HG02798 (cell line): ENCODE measurements around the gene IL17RE.
A peak's percentile ranks its signal among the peaks of the same experiment; 100 is the strongest.
"Not testable (repeated sequence)": the region's sequence is repeated elsewhere in the genome, so short reads cannot be mapped to it uniquely, and the experiment has no call there.

Experiments used
- ATAC-seq: cut with Tn5 transposase; IDR thresholded peaks from one replicate; pipeline ENCODE4 v1.9.1; 2021; ENCODE audit warnings: mild to moderate bottlenecking; ENCODE audit not compliant: unreplicated experiment, poor library complexity

IL17RE gene

DNA sequence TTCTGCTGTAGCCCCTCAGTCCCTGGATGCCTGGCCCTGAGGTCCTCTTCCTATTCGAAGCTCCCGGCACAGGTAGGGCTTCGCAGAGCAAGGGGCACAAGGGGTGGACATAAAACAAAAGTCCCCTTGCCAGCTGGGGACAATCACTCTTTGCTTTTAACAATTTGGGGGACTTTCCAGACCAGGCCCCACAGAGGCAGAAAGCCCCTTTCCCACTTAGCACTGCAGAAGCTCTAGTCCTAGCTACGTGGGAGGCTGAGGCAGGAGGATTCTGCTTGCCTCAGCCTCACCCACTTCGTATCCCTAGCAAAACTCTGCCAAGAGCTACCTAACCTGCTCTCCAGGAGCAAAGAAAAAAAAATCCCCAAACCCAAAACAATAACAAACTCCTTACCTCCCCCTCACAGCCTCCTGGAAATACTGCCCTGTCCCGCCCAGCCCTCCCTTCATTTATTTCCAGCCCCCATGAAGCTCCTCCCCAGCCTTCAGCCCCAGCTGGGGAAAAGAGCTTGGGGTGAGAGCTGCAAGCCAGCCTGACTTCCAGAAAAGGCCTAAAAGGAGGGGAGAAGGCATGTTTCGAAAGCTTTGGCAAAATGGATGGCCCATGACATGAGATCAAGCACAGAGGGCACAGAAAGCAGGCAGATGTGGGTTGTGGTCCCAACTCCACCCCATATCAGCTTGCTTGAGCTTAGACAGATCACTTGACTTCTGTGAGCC, 22.7 kb upstream of the IL17RE start, which contains the start of gene CIDEC:
Gene CIDEC (minus strand): TSS at position 424 of the 720 bp plus-strand sequence. CDS start 1,767 bp downstream, outside the sequence.
- no peak for ATAC-seq

GRCh38 chr3:9881441-9881840, 21.2 kb upstream of the IL17RE start:
- ATAC-seq = no peak

DNA sequence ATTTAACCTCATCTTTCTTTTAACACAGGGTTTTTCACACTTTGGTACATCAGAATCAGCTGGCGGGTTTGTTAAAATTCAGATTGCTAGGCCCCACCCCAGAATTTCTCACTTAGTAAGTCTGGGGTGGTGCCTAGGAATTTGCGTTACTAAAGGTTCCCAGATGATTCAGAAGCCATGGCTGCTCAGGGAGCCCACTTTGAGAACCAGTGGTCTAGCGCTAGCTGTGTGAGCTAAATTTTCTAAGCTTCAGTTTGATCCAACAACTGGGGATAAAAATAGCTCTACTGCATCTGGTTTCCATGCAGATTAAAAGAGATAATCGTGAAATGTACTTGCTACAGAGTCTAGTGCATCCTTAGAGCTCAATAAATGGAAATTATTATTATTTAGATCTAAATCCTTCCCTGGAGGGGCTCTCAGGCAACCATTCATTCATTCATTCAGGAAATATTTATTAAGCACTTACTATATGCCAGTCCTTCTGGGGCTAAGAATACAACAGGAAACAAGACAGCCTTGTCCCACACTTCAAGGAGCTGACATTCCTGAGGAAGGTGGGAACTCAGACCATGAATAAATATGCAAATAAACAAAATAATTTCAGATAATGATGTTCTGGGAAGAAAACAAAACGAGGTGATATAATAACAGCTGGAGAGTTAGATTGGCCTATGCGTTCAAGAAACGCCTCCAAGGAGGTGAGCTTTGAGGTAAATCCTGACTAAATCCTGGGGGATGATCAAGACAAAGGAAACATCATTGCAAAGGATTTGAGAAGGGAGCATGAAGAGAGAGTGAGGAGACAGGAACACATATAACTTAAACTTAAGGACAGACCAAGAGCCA, 18.7 kb upstream of the IL17RE start:
- ATAC-seq = no peak

GRCh38 chr3:9884555-9885165, 18.0 kb upstream of the IL17RE start:
- ATAC-seq = no peak

- no peak for ATAC-seq
Observed at GRCh38 chr3:9886328-9886727, 16.3 kb upstream of the IL17RE start.

DNA sequence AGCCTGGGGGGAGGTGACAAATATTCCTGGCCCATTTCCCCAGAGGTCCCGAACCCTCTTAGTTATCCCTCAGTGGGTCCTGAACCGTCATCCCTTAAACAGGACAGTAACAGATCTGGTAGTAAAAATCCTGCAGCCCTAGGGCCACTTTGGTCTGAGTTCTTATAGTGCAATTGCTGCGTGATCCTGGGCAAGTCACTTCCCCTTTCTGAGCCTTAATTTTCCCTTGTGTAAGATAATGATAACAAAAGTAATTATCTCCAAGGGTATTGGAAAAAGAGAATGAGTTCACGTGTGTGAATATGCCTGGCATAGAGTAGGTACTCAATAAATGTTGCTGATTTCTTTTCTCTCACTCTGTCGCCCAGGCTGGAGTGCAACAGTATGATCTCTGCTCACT, 15.2 kb upstream of the IL17RE start:
- no peak for ATAC-seq

- ATAC-seq = no peak
Observed at GRCh38 chr3:9888540-9888939, 14.1 kb upstream of the IL17RE start.

- ATAC-seq = no peak
Observed at GRCh38 chr3:9889405-9889804, 13.2 kb upstream of the IL17RE start.

DNA sequence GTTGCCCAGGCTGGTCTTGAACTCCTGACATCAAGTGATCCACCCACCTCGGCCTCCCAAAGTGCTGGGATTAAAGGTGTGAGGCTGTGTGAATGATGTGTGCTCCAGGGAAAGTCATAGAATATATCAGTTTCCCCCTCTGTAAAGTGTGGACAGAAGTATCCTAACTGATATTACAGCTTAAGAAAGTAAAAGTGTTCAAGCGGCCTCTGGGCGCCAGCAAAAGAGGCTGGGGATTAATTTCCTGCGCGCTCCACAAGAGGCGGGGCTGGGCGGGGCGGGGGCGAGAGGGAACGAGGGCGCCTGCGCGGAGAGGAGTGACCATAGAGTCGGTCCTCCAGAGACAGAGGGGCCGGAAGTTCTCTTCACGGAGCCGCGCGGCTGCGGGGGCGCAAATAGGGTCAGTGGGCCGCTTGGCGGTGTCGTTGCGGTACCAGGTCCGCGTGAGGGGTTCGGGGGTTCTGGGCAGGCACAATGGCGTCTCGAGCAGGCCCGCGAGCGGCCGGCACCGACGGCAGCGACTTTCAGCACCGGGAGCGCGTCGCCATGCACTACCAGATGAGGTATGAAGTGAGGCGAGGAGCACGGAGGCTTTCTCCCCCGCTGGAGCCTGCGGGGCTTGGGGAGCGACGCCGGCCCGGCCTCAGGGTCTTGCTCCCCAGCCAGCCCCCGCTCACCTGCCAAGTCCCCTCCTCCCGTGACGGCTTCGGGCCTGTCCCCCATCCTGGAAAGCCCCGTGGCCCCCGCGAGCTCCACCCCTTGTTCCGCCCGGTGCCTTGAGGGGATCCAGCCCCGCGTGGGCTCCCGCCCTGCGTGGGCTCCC, 12.2 kb upstream of the IL17RE start, which contains the start of gene JAGN1:
Gene JAGN1 (plus strand): TSS at position 362 of the 823 bp plus-strand sequence. CDS start 113 bp downstream, at position 475.
- peak; percentile 85 for ATAC-seq

- no peak for ATAC-seq
Observed at GRCh38 chr3:9891072-9891622, 11.5 kb upstream of the IL17RE start.

DNA sequence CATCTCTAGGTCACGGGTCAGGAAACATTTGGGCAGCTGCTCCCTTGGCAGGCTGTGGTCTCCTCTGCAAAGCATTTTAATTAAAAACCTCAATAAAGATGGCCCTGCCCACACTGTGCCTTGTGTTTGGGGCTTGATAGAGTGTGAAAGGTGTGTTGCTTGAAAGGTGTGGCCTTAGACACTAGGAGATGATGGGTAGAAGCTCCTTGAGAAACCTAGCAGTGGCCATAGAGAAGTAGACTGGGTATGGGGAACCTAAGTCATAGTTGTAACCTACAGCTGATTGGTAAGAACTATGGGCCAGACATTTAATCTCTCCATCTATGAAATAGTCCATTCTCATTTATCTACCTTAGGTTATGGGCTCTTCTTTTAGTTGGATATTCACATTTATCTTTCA, 8.9 kb upstream of the IL17RE start:
- no peak for ATAC-seq

DNA sequence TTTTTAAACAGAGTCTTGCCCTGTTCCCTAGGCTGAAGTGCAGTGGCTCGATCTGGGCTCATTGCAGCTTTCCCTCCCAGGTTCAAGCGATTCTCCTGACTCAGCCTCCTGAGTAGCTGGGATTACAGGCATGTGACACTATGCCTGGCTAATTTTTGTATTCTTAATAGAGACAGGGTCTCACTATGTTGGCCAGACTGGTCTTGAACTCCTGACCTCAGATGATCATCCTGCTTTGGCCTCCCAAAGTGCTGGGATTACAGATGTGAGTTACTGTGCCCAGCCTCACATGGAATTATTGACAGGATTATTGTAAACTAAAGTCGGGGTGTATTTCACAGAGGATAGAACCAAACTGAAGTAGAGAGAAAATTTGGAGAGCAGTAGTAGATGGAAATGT, 6.9 kb upstream of the IL17RE start:
- ATAC-seq = not testable (repeated sequence)

GRCh38 chr3:9896755-9897407, 5.8 kb upstream of the IL17RE start:
- not testable (repeated sequence) for ATAC-seq

DNA sequence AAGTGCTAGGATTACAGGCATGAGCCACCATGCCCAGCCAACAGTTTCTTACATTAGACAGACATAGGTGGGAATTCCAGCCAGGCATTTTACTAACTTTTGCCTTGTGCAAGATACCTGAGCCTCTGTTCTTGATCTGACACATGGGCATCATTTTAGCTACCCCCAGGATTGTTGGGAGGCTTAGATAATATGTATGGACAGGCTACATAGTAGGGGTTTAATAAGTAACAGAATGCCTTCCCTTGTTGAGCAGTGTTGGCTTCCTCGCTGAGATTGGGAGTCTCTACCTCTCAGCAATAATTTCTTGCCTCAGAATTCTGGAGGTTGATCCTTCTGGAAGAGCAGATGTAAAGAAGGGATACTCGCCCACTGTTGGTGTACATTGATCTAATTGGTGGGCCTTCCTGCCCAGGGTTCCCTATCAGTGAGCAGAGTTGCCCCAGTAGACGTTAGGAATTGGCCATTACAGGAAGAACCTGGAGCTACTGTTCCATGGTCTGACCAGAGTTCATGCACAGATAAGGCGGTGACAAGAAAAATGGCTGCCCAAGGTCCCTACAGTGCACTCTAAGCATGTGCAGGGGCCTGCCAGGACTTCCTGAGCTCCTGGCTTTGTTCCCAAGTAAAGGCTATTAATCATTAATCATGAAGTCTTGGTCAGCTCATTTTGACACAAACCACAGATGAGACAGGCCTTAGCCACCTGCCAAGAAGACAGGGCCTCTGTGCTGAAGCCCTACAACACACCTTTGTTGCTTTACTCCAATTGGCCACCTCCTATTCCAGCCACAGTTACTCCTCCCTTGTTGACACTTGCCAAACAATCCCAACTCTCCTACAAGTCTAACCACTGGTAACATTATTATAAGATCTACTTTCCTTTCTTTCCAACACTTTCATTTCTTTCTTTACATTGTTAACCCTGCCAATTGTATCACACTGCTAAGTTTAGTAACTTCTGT, 5.0 kb upstream of the IL17RE start:
- ATAC-seq = peak; percentile 50

- ATAC-seq = no peak
Observed at GRCh38 chr3:9898467-9899241, 4.0 kb upstream of the IL17RE start.

GRCh38 chr3:9899289-9899791, 3.3 kb upstream of the IL17RE start:
- ATAC-seq = no peak

DNA sequence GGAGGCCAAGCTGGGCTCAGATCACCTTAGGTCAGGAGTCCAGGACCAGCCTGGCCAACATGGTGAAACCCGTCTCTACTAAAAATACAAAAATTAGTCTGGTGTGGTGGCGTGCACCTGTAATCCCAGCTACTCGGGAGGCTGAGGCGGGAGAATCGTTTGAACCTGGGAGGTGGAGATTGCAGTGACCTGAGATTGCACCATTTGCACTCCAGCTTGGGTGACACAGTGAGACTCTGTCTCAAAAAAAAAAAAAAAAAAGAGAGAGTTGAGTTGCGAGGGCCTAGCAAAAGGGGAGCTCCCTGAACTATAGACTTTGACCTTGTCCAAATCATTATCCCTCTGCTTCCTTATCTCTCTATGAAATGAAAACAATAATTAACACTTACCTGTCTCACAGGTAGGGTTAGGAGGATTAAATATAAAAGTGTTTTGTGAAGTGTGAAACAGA, 1.7 kb upstream of the IL17RE start:
- ATAC-seq = not testable (repeated sequence)
